Kidney (tissue), 14 donors: ENCODE results near the gene ANO10. TPM values are rescaled to one million over a fixed set of nuclear protein-coding genes. Genes with fewer than 3 reads are reported as not detected.

Experiments used
- DNase-seq, 5 donors: peaks; one replicate each; pipeline ENCODE4 v3.0.0-alpha.2; 2013 to 2020
- FAIRE-seq: peaks from 2 replicates; lab custom pipeline; 2012; peaks lifted over from hg19 to GRCh38; lab: Jason Lieb, UNC
- H3K27ac ChIP-seq, 2 donors: one replicate each; pipeline ENCODE4 v1.7.0; 2013; ENCODE audit warnings: low read depth in 2 of 2, low read length in 2 of 2, inconsistent platforms in 1 of 2
- H3K27me3 ChIP-seq: one replicate; pipeline ENCODE4 v1.7.1; 2013; ENCODE audit warnings: low read length, inconsistent platforms; ENCODE audit not compliant: control insufficient read depth, insufficient read depth
- H3K36me3 ChIP-seq, 3 donors: one replicate each; pipeline versions ENCODE4 v1.7.0 to v1.7.1; 2013; ENCODE audit warnings: low read length in 3 of 3, control low read depth in 1 of 3, inconsistent platforms in 1 of 3; ENCODE audit not compliant: insufficient read depth in 3 of 3, control insufficient read depth in 2 of 3
- H3K4me1 ChIP-seq, 3 donors: one replicate each; pipeline versions ENCODE4 v1.7.0 to v1.7.1; 2013; ENCODE audit warnings: low read length in 3 of 3, inconsistent platforms in 1 of 3, low read depth in 1 of 3; ENCODE audit not compliant: control insufficient read depth in 2 of 3, insufficient read depth in 2 of 3
- H3K4me3 ChIP-seq, 3 donors: one replicate each; pipeline versions ENCODE4 v1.7.0 to v1.8.1; 2013; ENCODE audit warnings: low read length in 3 of 3, control low read depth in 1 of 3, inconsistent platforms in 1 of 3
- H3K9ac ChIP-seq, 3 donors: one replicate each; pipeline versions ENCODE4 v1.7.0 to v1.7.1; 2013; ENCODE audit warnings: low read length in 3 of 3, control low read depth in 1 of 3, inconsistent platforms in 1 of 3
- H3K9me3 ChIP-seq, 3 donors: one replicate each; pipeline versions ENCODE4 v1.7.0 to v1.7.1; 2013; ENCODE audit warnings: low read length in 3 of 3, control low read depth in 1 of 3, inconsistent platforms in 1 of 3; ENCODE audit not compliant: control insufficient read depth in 2 of 3, insufficient read depth in 1 of 3
- intact Hi-C: fragments of 100-400 bp; cut with DNase I; formaldehyde crosslinking; loops from one replicate; pipeline ENCODE4 v1.11.1; 2022
- polyA plus RNA-seq: library from polyadenylated mRNA; stranded (reverse); fragments of 350-450 nt; fragmentation: Illumina TruSeq; extraction: RNeasy Lipid Tissue Mini Kit (QIAGEN cat#74804); gene quantifications from one replicate; pipeline ENCODE4 v1.2.3, GENCODE V29; 2014; ENCODE audit warnings: low read depth, low replicate concordance; ENCODE audit not compliant: insufficient read depth
- total RNA-seq: library from RNA; stranded (reverse); fragmentation: NEBNext Ultra II Directional; extraction: Animal tissue kit (Norgen Biotek cat#: 25700); gene quantifications from one replicate; pipeline ENCODE4 v1.2.1, GENCODE V29; 2021
- TF ChIP-seq, protein P1 (sequence below): IDR thresholded peaks from 3 replicates; pipeline ENCODE4 v1.5.1; 2012; ENCODE audit warnings: mild to moderate bottlenecking, moderate library complexity, borderline replicate concordance; ENCODE audit not compliant: insufficient read depth; ENCODE audit errors: extremely low read depth
- donor health status: control.
- donor health status: control.
- donor health status: control.
- donor health status: control.
- donor health status: control.
- donor health status: DM: yes; HTN: yes; CAD: no.
- donor health status: Normal renal cell carcinoma (clear cell type).

ANO10 gene
- total and polyA plus RNA-seq, 2 donors from 2014 or later = 45.7 to 48.2 TPM

GRCh38 chr3:43347774-43348173, 274.0 kb downstream of the ANO10 start:
- Histone ChIP-seq H3K27ac (no peak overlapping the region), H3K36me3 (peaks cover 6 to 60% (median 19%) of the 10 kb centered on the region in 3 donors), H3K27me3 (no peaks in the 10 kb centered on the region), H3K4me1 (peaks cover 0 to 3% (median 2%) of the 10 kb centered on the region in 3 donors), H3K9ac (no peak overlapping the region), H3K9me3 (no peaks in the 10 kb centered on the region), H3K4me3 (no peak overlapping the region)
- DNase-seq (peak in 1 of 5 donors; percentile 67), FAIRE-seq (no peak)
- TF ChIP-seq, protein P1, sequence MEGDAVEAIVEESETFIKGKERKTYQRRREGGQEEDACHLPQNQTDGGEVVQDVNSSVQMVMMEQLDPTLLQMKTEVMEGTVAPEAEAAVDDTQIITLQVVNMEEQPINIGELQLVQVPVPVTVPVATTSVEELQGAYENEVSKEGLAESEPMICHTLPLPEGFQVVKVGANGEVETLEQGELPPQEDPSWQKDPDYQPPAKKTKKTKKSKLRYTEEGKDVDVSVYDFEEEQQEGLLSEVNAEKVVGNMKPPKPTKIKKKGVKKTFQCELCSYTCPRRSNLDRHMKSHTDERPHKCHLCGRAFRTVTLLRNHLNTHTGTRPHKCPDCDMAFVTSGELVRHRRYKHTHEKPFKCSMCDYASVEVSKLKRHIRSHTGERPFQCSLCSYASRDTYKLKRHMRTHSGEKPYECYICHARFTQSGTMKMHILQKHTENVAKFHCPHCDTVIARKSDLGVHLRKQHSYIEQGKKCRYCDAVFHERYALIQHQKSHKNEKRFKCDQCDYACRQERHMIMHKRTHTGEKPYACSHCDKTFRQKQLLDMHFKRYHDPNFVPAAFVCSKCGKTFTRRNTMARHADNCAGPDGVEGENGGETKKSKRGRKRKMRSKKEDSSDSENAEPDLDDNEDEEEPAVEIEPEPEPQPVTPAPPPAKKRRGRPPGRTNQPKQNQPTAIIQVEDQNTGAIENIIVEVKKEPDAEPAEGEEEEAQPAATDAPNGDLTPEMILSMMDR = no peak
- intact Hi-C loops = no loop called here

DNA sequence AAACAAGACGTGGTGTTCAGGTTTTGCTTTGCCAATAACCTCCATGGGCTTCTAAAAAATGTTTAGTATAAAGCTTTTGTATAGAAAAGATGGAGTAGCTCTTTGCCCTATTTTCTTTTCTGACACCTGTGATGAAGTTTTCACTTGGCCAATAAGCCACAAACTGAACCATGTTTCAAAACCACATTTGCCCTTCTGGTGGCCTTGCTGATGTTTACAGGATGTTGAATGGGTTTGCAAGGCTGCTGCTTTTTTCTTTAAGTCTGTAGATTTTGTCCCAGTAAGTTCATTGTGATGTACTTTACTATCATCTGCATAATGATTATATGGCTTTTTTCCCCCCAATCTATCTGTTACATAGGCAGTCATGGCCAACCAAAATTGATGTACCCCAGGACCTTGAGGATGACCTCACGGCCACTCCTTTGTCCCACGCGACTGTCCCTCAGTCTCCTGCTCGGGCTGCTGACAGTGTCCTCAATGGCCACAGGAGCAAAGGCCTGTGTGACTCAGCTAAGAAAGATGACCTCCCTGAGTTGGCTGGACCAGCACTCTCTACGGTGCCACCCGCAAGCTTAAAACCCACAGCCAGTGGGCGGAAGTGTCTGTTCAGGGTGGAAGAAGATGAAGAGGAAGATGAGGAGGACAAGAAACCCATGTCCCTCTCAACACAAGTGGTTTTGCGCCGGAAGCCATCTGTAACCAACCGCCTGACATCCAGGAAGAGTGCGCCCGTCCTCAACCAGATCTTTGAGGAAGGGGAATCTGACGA, 274.6 kb downstream of the ANO10 start:
- DNase-seq (no peak), FAIRE-seq (no peak)
- peaks cover 7 to 66% (median 19%) of the 10 kb centered on the region in 3 donors for H3K36me3 ChIP-seq
- TF ChIP-seq, protein P1 = no peak
- H3K27ac ChIP-seq = no peak overlapping the region
- H3K9ac ChIP-seq = no peak overlapping the region
- H3K27me3 ChIP-seq = no peaks in the 10 kb centered on the region
- no peak overlapping the region for H3K4me3 ChIP-seq
- no peaks in the 10 kb centered on the region for H3K9me3 ChIP-seq
- intact Hi-C loops = no loop called here
- H3K4me1 ChIP-seq = peaks cover 0 to 3% (median 2%) of the 10 kb centered on the region in 3 donors

- no peaks in the 10 kb centered on the region for H3K9me3 ChIP-seq
- TF ChIP-seq, protein P1 = no peak
- no peak overlapping the region for H3K9ac ChIP-seq
- H3K4me3 ChIP-seq = no peak overlapping the region
- peaks cover 0 to 3% (median 2%) of the 10 kb centered on the region in 3 donors for H3K4me1 ChIP-seq
- DNase-seq = peak in 1 of 5 donors; percentile 26
- no peak overlapping the region for H3K27ac ChIP-seq
- FAIRE-seq = no peak
- intact Hi-C loops = no loop called here
- H3K27me3 ChIP-seq = no peaks in the 10 kb centered on the region
- peaks cover 10 to 75% (median 19%) of the 10 kb centered on the region in 3 donors for H3K36me3 ChIP-seq
Observed at GRCh38 chr3:43345877-43346276, 275.9 kb downstream of the ANO10 start.
